Right lobe of liver (tissue), 6 donors: Measurements from ENCODE around the gene PFDN4. TPM values are rescaled to one million over a fixed set of nuclear protein-coding genes. Genes with fewer than 3 reads are reported as not detected.
"Not testable (repeated sequence)": the region's sequence is repeated elsewhere in the genome, so short reads cannot be mapped to it uniquely, and the experiment has no call there.

ENCODE experiments used
- ATAC-seq, 4 donors: fragments of 200-7000 bp; cut with Tn5 transposase; one replicate each; pipeline ENCODE4 v1.9.1; 2020; ENCODE audit warnings: mild to moderate bottlenecking in 4 of 4, moderate library complexity in 4 of 4
- DNase-seq, 3 donors: peaks; one replicate each; pipeline ENCODE4 v3.0.0-alpha.2; 2020
- H3K27ac ChIP-seq, 3 donors: fragments of 200-600 bp; one replicate each; pipeline ENCODE4 v1.8.0; 2022
- H3K27me3 ChIP-seq, 2 donors: fragments of 200-600 bp; one replicate each; pipeline ENCODE4 v1.8.0; 2022
- H3K36me3 ChIP-seq, 4 donors: fragments of 200-600 bp; sonication (generic) in 1 of 4; one replicate each; pipeline versions ENCODE4 v1.5.1 to v1.8.0; 2017 to 2022; ENCODE audit warnings: control low read depth in 1 of 4
- H3K4me1 ChIP-seq, 4 donors: fragments of 200-600 bp; sonication (generic) in 1 of 4; one replicate each; pipeline versions ENCODE4 v1.5.1 to v1.8.0; 2017 to 2022; ENCODE audit warnings: control low read depth in 1 of 4
- H3K4me3 ChIP-seq, 3 donors: fragments of 200-600 bp; one replicate each; pipeline ENCODE4 v1.8.0; 2022
- H3K9me3 ChIP-seq, 4 donors: fragments of 200-600 bp; sonication (generic) in 1 of 4; one replicate each; pipeline versions ENCODE4 v1.5.1 to v1.8.0; 2017 to 2022; ENCODE audit warnings: control low read depth in 1 of 4
- CTCF ChIP-seq, 4 donors: fragments of 200-600 bp in 3 of 4; fragments of 450-650 bp in 1 of 4; IDR thresholded peaks; one replicate each; pipeline versions ENCODE4 v1.5.1 to v1.8.0; 2016 to 2022; ENCODE audit warnings: antibody characterized with exemption in 4 of 4, mild to moderate bottlenecking in 2 of 4
- POLR2A ChIP-seq: fragments of 450-650 bp; IDR thresholded peaks from one replicate; pipeline ENCODE4 v1.6.1; 2017; ENCODE audit warnings: antibody characterized with exemption, mild to moderate bottlenecking
- WGBS: methylation state at CpG from one replicate; pipeline ENCODE4 v1.1.6; 2018; ENCODE audit warnings: low coverage, low lambda C conversion rate; ENCODE audit not compliant: insufficient coverage; ENCODE audit errors: missing lambda C conversion rate; 5-methylcytosine and 5-hydroxymethylcytosine counted together
- intact Hi-C, 2 donors: fragments of 100-400 bp; cut with DNase I; formaldehyde crosslinking; loops; one replicate each; pipeline versions ENCODE4 v1.11.2 to v1.14.1; 2022
- total RNA-seq, 6 experiments: library from RNA; depleted of rRNA in 2 of 6; stranded (reverse); fragments of >200 nt in 2 of 6; fragmentation: NEBNext Ultra II Directional in 3 of 6; extraction: Animal tissue kit (Norgen Biotek cat#: 25700) in 3 of 6; gene quantifications; one replicate each; pipeline versions ENCODE4 v1.1.0 to v1.2.4, GENCODE V29; 2016 to 2023
- donor health status: DM: no; HTN: yes; CAD: no.
- donor health status: DM: no; HTN: no; CAD: no.
- donor health status: DM: no; HTN: no; CAD: no.
- donor health status: DM: no; HTN: yes; CAD: no.
- donor health status: DM: no; HTN: yes; CAD: no.

Gene PFDN4
- total RNA-seq, 6 experiments from 2014 or later, result 4.2 to 50.9 (median 7.9) TPM

- 76% methylated on average over 4 of the region's 4 CpGs for WGBS
- intact Hi-C loops, result no loop called here
Observed at GRCh38 chr20:54263116-54263690, 55.3 kb downstream of the PFDN4 start.

GRCh38 chr20:54265791-54266190 lies 57.9 kb downstream of the PFDN4 start:
- 56% methylated on average over 3 of the region's 6 CpGs for WGBS
- H3K36me3 ChIP-seq, DNase-seq, H3K4me1 ChIP-seq, H3K27ac ChIP-seq, H3K4me3 ChIP-seq, H3K27me3 ChIP-seq, intact Hi-C loops, ATAC-seq, H3K9me3 ChIP-seq: not testable (repeated sequence)

More at GRCh38 chr20:54263116-54263690, 55.3 kb downstream of the PFDN4 start:
- no peak for ATAC-seq
- H3K27me3 ChIP-seq, result no peaks in the 10 kb centered on the region
- TF ChIP-seq CTCF (IDR thresholded peaks at IDR 0.05) (no peak), POLR2A (no peak)
- DNase-seq, result no peak
- no peaks in the 10 kb centered on the region for H3K36me3 ChIP-seq
- no peak overlapping the region for H3K4me3 ChIP-seq
- H3K9me3 ChIP-seq, result no peaks in the 10 kb centered on the region
- no peaks in the 10 kb centered on the region for H3K4me1 ChIP-seq
- no peak overlapping the region for H3K27ac ChIP-seq

DNA sequence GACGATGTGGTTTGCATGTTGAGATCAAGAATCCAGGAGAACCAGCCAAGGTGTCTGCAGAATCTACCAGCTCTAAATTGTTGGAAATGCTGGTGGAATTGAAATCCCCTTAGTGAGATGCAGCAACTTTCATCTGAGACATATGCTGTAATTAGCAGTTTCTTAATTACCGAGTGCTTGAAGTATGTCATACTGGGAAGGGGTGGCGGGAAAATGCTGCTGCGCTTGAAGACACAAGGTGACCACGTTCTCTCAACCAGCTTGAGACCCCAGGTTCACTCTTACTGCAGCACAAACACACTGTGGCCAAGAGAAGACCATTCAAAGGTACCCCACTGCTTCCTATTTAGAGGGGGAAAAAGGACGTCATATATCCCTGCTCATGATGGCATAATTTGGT lies 59.0 kb downstream of the PFDN4 start:
- Histone ChIP-seq H3K27ac (no peak overlapping the region), H3K27me3 (no peaks in the 10 kb centered on the region)
- WGBS, result 67% methylated on average over 6 of the region's 6 CpGs

DNA sequence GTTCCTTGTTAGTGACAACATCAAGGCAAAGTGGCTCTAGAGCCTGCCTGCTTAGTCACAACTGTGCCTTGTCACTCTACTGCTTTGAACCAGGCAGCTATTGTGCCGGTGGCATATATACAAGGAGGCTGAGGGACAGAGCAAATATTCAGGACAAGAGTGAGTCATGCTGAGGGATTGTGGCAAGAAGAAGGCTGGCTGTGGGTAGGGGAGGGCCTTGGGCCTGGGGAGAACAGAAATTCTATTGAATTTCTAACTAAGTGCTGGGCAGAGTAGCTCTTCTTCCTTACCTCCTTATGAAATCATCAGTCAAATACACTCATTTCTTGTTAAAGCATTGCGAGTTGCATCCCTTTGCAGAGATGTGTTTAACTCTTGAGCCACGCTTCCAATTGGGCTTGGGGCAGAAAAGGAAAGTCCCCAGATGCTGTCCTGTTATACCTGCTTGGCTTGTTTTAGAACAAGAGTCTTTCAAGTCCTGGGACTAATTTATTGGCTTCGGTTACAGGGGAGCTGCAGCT lies 59.7 kb downstream of the PFDN4 start:
- no peak for TF ChIP-seq POLR2A
- TF ChIP-seq CTCF (IDR thresholded peaks at IDR 0.05), result no peak
- Histone ChIP-seq H3K9me3 (no peaks in the 10 kb centered on the region), H3K4me1 (no peaks in the 10 kb centered on the region), H3K4me3 (no peak overlapping the region), H3K36me3 (no peaks in the 10 kb centered on the region), H3K27ac (no peak overlapping the region), H3K27me3 (no peaks in the 10 kb centered on the region)
- intact Hi-C loops, result no loop called here
- DNase-seq (no peak), ATAC-seq (no peak)
- WGBS, result 53% methylated on average over 4 of the region's 4 CpGs

More for the DNA sequence above, 59.0 kb downstream of the PFDN4 start:
- intact Hi-C loops, result no loop called here
- H3K36me3 ChIP-seq, result no peaks in the 10 kb centered on the region
- no peaks in the 10 kb centered on the region for H3K9me3 ChIP-seq
- TF ChIP-seq POLR2A, result no peak
- no peak for TF ChIP-seq CTCF (IDR thresholded peaks at IDR 0.05)
- no peak overlapping the region for H3K4me3 ChIP-seq
- no peaks in the 10 kb centered on the region for H3K4me1 ChIP-seq
- ATAC-seq (no peak), DNase-seq (no peak)

DNA sequence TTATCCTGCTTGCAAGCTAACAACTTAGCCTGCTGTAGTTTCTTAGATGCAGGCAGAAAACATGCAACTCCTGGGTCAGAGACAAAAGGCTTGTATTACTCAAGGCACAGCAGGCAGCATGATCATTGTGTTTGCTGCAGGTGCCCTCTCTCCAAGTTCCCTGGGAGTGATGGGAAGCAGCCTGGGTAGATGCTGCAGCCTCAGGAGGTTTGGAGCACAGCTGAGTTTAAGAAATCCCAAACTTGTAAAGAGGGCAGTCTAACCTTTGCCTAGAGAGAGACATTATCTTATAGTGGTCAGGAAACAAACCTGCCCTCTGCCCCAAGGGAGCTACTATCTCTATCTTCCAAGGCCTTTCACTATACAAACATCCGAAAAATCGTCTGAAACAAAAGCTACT lies 61.1 kb downstream of the PFDN4 start:
- Histone ChIP-seq H3K27me3 (no peaks in the 10 kb centered on the region), H3K27ac (no peak overlapping the region), H3K4me1 (no peaks in the 10 kb centered on the region), H3K9me3 (no peaks in the 10 kb centered on the region), H3K36me3 (no peaks in the 10 kb centered on the region), H3K4me3 (no peak overlapping the region)
- intact Hi-C loops, result no loop called here
- no peak for DNase-seq
- no peak for TF ChIP-seq POLR2A
- TF ChIP-seq CTCF (IDR thresholded peaks at IDR 0.05), result no peak
- 30% methylated on average over 2 of the region's 2 CpGs for WGBS
- no peak for ATAC-seq

Other genes starting within 250 kb of the PFDN4 start
- under 1 TPM in 4 of 6 experiments, not detected in 2; 0.07 to 0.43 (median 0.15) TPM for gene BCAS1, start 137.5 kb upstream of the PFDN4 start, total RNA-seq
- not detected for gene CYP24A1, start 34.1 kb upstream of the PFDN4 start, total RNA-seq